CD4-positive, alpha-beta T cell treated with Interleukin-4 for 1 hour (primary cell): ENCODE results near the gene LRRN3.

Experiments used
- DNase-seq, 2 donors: peaks; one replicate each; pipeline ENCODE4 v3.0.0-alpha.2; 2020 to 2022

Gene LRRN3

GRCh38 chr7:111172564-111173257 lies 81.8 kb downstream of the LRRN3 start:
- DNase-seq, result no peak

- no peak for DNase-seq
Observed at GRCh38 chr7:111173528-111173927, 82.6 kb downstream of the LRRN3 start.

- no peak for DNase-seq
Observed at GRCh38 chr7:111173990-111174389, 83.1 kb downstream of the LRRN3 start.

- no peak for DNase-seq
Observed at GRCh38 chr7:111174510-111174909, 83.6 kb downstream of the LRRN3 start.
